H1 (cell line): ENCODE results near the gene SETD1B. TPM values are rescaled to one million over a fixed set of nuclear protein-coding genes. Genes with fewer than 3 reads are reported as not detected.

Experiments used
- CTCF ChIA-PET: fragments of 300-600 bp; sonication (Branson Sonifier 250); formaldehyde crosslinking; loops from one replicate; lab custom pipeline; 2021; ENCODE audit not compliant: partially characterized antibody; lab: Charles Lee
- POLR2A ChIA-PET: fragments of 300-600 bp; sonication (Branson Sonifier 250); formaldehyde crosslinking; loops from one replicate; lab custom pipeline; 2021; ENCODE audit warnings: inconsistent platforms; ENCODE audit not compliant: partially characterized antibody; lab: Charles Lee
- DNase-seq, 2 experiments: peaks; one replicate each; pipeline versions ENCODE4 v3.0.0 to v3.0.0-alpha.2; 2010 to 2022; ENCODE audit warnings: low spot score in 2 of 2, low read depth in 1 of 2, mixed read lengths in 1 of 2
- FAIRE-seq: peaks from 2 replicates; lab custom pipeline; 2011; peaks lifted over from hg19 to GRCh38; lab: Jason Lieb, UNC
- H2AFZ ChIP-seq: 2 replicates; pipeline ENCODE4 v1.8.1; 2012; ENCODE audit warnings: low read length, inconsistent platforms
- H2AK5ac ChIP-seq: 2 replicates; pipeline ENCODE4 v1.6.1; 2013; ENCODE audit warnings: low read depth, low read length
- H2BK120ac ChIP-seq: replicated peaks from 2 replicates; pipeline ENCODE3; 2013; ENCODE audit warnings: low read depth, low read length, inconsistent platforms
- H2BK12ac ChIP-seq: 2 replicates; pipeline ENCODE4 v1.6.1; 2013; ENCODE audit warnings: low read depth, low read length
- H2BK15ac ChIP-seq: 2 replicates; pipeline ENCODE4 v1.6.1; 2013; ENCODE audit warnings: low read length
- H2BK20ac ChIP-seq: 2 replicates; pipeline ENCODE4 v1.6.1; 2013; ENCODE audit warnings: low read length
- H2BK5ac ChIP-seq: 2 replicates; pipeline ENCODE4 v1.6.1; 2013; ENCODE audit warnings: low read depth, low read length
- H3K14ac ChIP-seq: 2 replicates; pipeline ENCODE4 v1.6.1; 2013; ENCODE audit warnings: inconsistent platforms; ENCODE audit not compliant: insufficient read length
- H3K18ac ChIP-seq: 2 replicates; pipeline ENCODE4 v1.6.1; 2013; ENCODE audit warnings: low read length; ENCODE audit errors: extremely low read depth
- H3K23ac ChIP-seq: 2 replicates; pipeline ENCODE4 v1.6.1; 2013; ENCODE audit warnings: inconsistent platforms; ENCODE audit not compliant: insufficient read length
- H3K23me2 ChIP-seq: 2 replicates; pipeline ENCODE4 v1.6.1; 2013; ENCODE audit warnings: low read depth, low read length
- H3K27ac ChIP-seq: 2 replicates; pipeline ENCODE4 v1.6.1; 2011; ENCODE audit warnings: low read depth, low read length, inconsistent platforms
- H3K27me3 ChIP-seq, 4 experiments: replicated peaks in 1 of 4; 1 replicate in 1 of 4; 2 replicates in 3 of 4; pipeline versions ENCODE4 v1.6.1 to v1.8.1; 2011 to 2013; ENCODE audit warnings: low read length in 3 of 4, mild to moderate bottlenecking in 3 of 4, inconsistent platforms in 2 of 4, mixed read lengths in 2 of 4, moderate library complexity in 1 of 4; ENCODE audit not compliant: control insufficient read depth in 3 of 4, insufficient read depth in 3 of 4; ENCODE audit errors: extremely low read depth in 1 of 4
- H3K36me3 ChIP-seq, 4 experiments: 2 replicates each; pipeline versions ENCODE4 v1.6.1 to v1.8.1; 2011 to 2013; ENCODE audit warnings: mild to moderate bottlenecking in 4 of 4, low read length in 3 of 4, moderate library complexity in 2 of 4, control low read depth in 1 of 4, inconsistent platforms in 1 of 4; ENCODE audit not compliant: insufficient read depth in 4 of 4, control insufficient read depth in 2 of 4
- H3K4ac ChIP-seq: replicated peaks from 2 replicates; pipeline ENCODE3; 2013; ENCODE audit warnings: low read length, low read depth, mixed read lengths, inconsistent platforms; ENCODE audit not compliant: insufficient read length
- H3K4me1 ChIP-seq, 4 experiments: replicated peaks in 1 of 4; 1 replicate in 1 of 4; 2 replicates in 3 of 4; pipeline versions ENCODE4 v1.6.1 to v1.8.1; 2011 to 2013; ENCODE audit warnings: low read length in 3 of 4, inconsistent platforms in 2 of 4, mixed read lengths in 1 of 4; ENCODE audit not compliant: insufficient read depth in 4 of 4, control insufficient read depth in 3 of 4
- H3K4me2 ChIP-seq, 2 experiments: 2 replicates each; pipeline versions ENCODE4 v1.6.1 to v1.8.1; 2011 to 2013; ENCODE audit warnings: low read depth in 2 of 2, low read length in 2 of 2, control low read depth in 1 of 2, inconsistent platforms in 1 of 2, mild to moderate bottlenecking in 1 of 2; ENCODE audit not compliant: insufficient read depth in 1 of 2
- H3K4me3 ChIP-seq, 4 experiments: fragments of 200-600, 300-600 bp in 1 of 4; sonication (generic), shearing (Covaris generic), sonication (Bioruptor Twin) in 1 of 4; 2 replicates each; pipeline versions ENCODE4 v1.5.1 to v1.8.1; 2011 to 2016; ENCODE audit warnings: low read length in 4 of 4, low read depth in 3 of 4, control low read depth in 2 of 4, inconsistent platforms in 2 of 4, mild to moderate bottlenecking in 2 of 4, mixed read lengths in 1 of 4, moderate library complexity in 1 of 4; ENCODE audit not compliant: insufficient read depth in 2 of 4; ENCODE audit errors: extremely low read depth in 1 of 4
- H3K56ac ChIP-seq: replicated peaks from 2 replicates; pipeline ENCODE3; 2013; ENCODE audit warnings: low read depth, mild to moderate bottlenecking, mixed read lengths, low read length, inconsistent platforms; ENCODE audit not compliant: insufficient read length
- H3K79me1 ChIP-seq: 2 replicates; pipeline ENCODE4 v1.6.1; 2013; ENCODE audit warnings: low read depth, low read length, control low read depth
- H3K79me2 ChIP-seq, 2 experiments: 2 replicates each; pipeline versions ENCODE4 v1.6.1 to v1.8.1; 2012 to 2013; ENCODE audit warnings: low read length in 2 of 2, mild to moderate bottlenecking in 2 of 2, inconsistent platforms in 1 of 2; ENCODE audit not compliant: insufficient read depth in 2 of 2, control insufficient read depth in 1 of 2
- H3K9ac ChIP-seq, 4 experiments: replicated peaks in 1 of 4; 1 replicate in 1 of 4; 2 replicates in 3 of 4; pipeline versions ENCODE4 v1.6.1 to v1.8.1; 2011 to 2013; ENCODE audit warnings: low read depth in 3 of 4, low read length in 3 of 4, control low read depth in 2 of 4, mild to moderate bottlenecking in 2 of 4, moderate library complexity in 2 of 4, inconsistent platforms in 1 of 4; ENCODE audit errors: extremely low read depth in 1 of 4
- H3K9me3 ChIP-seq, 2 experiments: 2 replicates each; pipeline versions ENCODE4 v1.6.1 to v1.8.1; 2012 to 2013; ENCODE audit warnings: mild to moderate bottlenecking in 2 of 2, moderate library complexity in 2 of 2, control low read depth in 1 of 2, inconsistent platforms in 1 of 2, low read depth in 1 of 2, low read length in 1 of 2, mixed read lengths in 1 of 2; ENCODE audit not compliant: insufficient read depth in 2 of 2
- H4K20me1 ChIP-seq, 2 experiments: replicated peaks in 1 of 2; 2 replicates each; pipeline versions ENCODE3 to v1.8.1; 2011 to 2013; ENCODE audit warnings: inconsistent platforms in 2 of 2, low read length in 2 of 2, mild to moderate bottlenecking in 1 of 2; ENCODE audit not compliant: insufficient read depth in 2 of 2, control insufficient read depth in 1 of 2
- H4K5ac ChIP-seq: 2 replicates; pipeline ENCODE4 v1.6.1; 2013; ENCODE audit warnings: low read length, low read depth, mixed read lengths, inconsistent platforms; ENCODE audit not compliant: insufficient read length
- H4K8ac ChIP-seq: 2 replicates; pipeline ENCODE4 v1.8.0; 2013; ENCODE audit warnings: mild to moderate bottlenecking, moderate library complexity, low read length, inconsistent platforms; ENCODE audit not compliant: insufficient read depth; ENCODE audit errors: extremely low read depth
- H4K91ac ChIP-seq: replicated peaks from 2 replicates; pipeline ENCODE3; 2013; ENCODE audit warnings: low read length, mixed read lengths, inconsistent platforms; ENCODE audit not compliant: insufficient read length
- BCL11A ChIP-seq, 2 experiments: IDR thresholded peaks; one replicate each; pipeline ENCODE4 v1.6.1; 2011; ENCODE audit warnings: low read depth in 2 of 2, low read length in 2 of 2, mild to moderate bottlenecking in 2 of 2
- CTCF ChIP-seq, 3 experiments: IDR thresholded peaks; 1 replicate in 2 of 3; 2 replicates in 1 of 3; pipeline versions ENCODE4 v1.5.1 to v1.6.1; 2011; ENCODE audit warnings: low read length in 3 of 3, mild to moderate bottlenecking in 3 of 3, inconsistent platforms in 2 of 3, low read depth in 1 of 3, moderate library complexity in 1 of 3; ENCODE audit not compliant: insufficient read depth in 1 of 3; ENCODE audit errors: control extremely low read depth in 1 of 3
- EGR1 ChIP-seq: IDR thresholded peaks from 2 replicates; pipeline ENCODE4 v1.6.1; 2011; ENCODE audit warnings: low read depth, low read length, borderline replicate concordance
- KDM4A ChIP-seq: IDR thresholded peaks from one replicate; pipeline ENCODE4 v1.7.1; 2012; ENCODE audit warnings: low read depth, mild to moderate bottlenecking, moderate library complexity, low read length, inconsistent platforms; ENCODE audit not compliant: severe bottlenecking
- POLR2A ChIP-seq, 2 experiments: IDR thresholded peaks; 1 replicate in 1 of 2; 2 replicates in 1 of 2; pipeline ENCODE4 v1.6.1; 2011; ENCODE audit warnings: low read depth in 2 of 2, low read length in 2 of 2, mild to moderate bottlenecking in 2 of 2; ENCODE audit errors: control extremely low read depth in 1 of 2
- SUZ12 ChIP-seq: fragments of 200-600 bp; sonication (generic); IDR thresholded peaks from 2 replicates; pipeline ENCODE4 v1.6.1; 2012; ENCODE audit warnings: mild to moderate bottlenecking, inconsistent platforms, low read length, moderate library complexity, mixed read lengths
- TAF1 ChIP-seq: IDR thresholded peaks from 2 replicates; pipeline ENCODE4 v1.6.1; 2011; ENCODE audit warnings: mild to moderate bottlenecking, low read depth, low read length
- ZNF274 ChIP-seq: IDR thresholded peaks from 2 replicates; pipeline ENCODE4 v1.7.0; 2012; ENCODE audit warnings: low read length, borderline replicate concordance; ENCODE audit errors: extremely low read depth
- WGBS, 2 experiments: shearing (Covaris generic) in 1 of 2; methylation state at CpG; one replicate each; pipeline versions ENCODE4 v1.1.6 to v1.1.7; 2013 to 2015; ENCODE audit warnings: low lambda C conversion rate in 2 of 2, mixed read lengths in 2 of 2, inconsistent platforms in 1 of 2, low coverage in 1 of 2, missing lambda C conversion rate in 1 of 2; ENCODE audit not compliant: insufficient replicate concordance in 2 of 2, insufficient coverage in 1 of 2, insufficient read length in 1 of 2; ENCODE audit errors: extremely low coverage in 1 of 2, missing lambda C conversion rate in 1 of 2; 5-methylcytosine and 5-hydroxymethylcytosine counted together
- polyA plus RNA-seq, 7 experiments: library from polyadenylated mRNA; depleted of rRNA in 3 of 7; stranded (reverse) in 5 of 7; unstranded in 2 of 7; fragments of >200 nt in 5 of 7; fragments of 200-250 nt in 2 of 7; gene quantifications; 1 replicate in 5 of 7; 2 replicates in 1 of 7; 4 replicates in 1 of 7; pipeline versions ENCODE4 v1.2.1 to v1.2.3, GENCODE V29; 2011 to 2013; ENCODE audit warnings: missing spikeins in 2 of 7, mixed read lengths in 2 of 7
- total RNA-seq: library from RNA; stranded (reverse); fragmentation: NEBNext Ultra II Directional; extraction: Animal tissue kit (Norgen Biotek cat#: 25700); gene quantifications from 2 replicates; pipeline ENCODE4 v1.2.1, GENCODE V29; 2021

SETD1B gene
- total and polyA plus RNA-seq, 2 of the 8 experiments (the other 6 are each of a cell fraction or from before 2014, with no cell fraction given), result 1.3 to 17.7 TPM

DNA sequence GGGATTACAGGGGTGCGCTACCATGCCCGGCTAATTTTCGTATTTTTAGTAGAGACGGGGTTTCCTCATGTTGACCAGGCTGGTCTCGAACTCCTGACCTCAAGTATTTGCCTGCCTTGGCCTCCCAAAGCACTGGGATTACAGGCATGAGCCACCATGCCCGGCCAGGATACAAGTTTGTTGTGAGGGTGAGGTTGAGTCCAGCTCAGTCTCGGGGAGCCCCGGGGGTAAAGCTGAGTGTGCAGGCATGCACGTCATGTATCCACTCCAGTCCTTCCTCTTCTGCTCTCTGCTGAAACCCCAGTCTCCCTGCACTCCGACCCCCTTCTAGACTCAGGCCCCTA lies 54.5 kb downstream of the SETD1B start:
- no peak overlapping the region for H2AFZ ChIP-seq

More for the DNA sequence above, 54.5 kb downstream of the SETD1B start:
- no peaks in the 10 kb centered on the region for H3K23me2 ChIP-seq
- no peak overlapping the region for H2BK20ac ChIP-seq
- H3K9ac ChIP-seq, result no peak overlapping the region
- H3K4me2 ChIP-seq, result no peak overlapping the region
- 91% methylated on average over 10 of the region's 10 CpGs; no CpG with 5 or more reads in 1 of the 2 experiments for WGBS, 2 experiments
- H3K27ac ChIP-seq, result no peak overlapping the region
- no peak overlapping the region for H4K8ac ChIP-seq
- no peak overlapping the region for H3K4ac ChIP-seq
- ChIA-PET CTCF (interaction anchor here (1.1 to 4.1 kb wide), 8 partner anchors 13 to 63 kb away, joined by 3 to 20 read pairs (median 4); partner anchors contain the start of genes CFAP251 and PSMD9), POLR2A (interaction anchor here (0.7 to 1.1 kb wide), 3 partner anchors 20 to 182 kb away, joined by 3 read pairs; no protein-coding TSS in a partner anchor)
- H4K91ac ChIP-seq, result no peak overlapping the region
- no peaks in the 10 kb centered on the region for H4K20me1 ChIP-seq
- no peak overlapping the region for H3K14ac ChIP-seq
- H3K27me3 ChIP-seq, result no peaks in the 10 kb centered on the region; a peak in 1 of 7 replicates
- no peaks in the 10 kb centered on the region for H3K36me3 ChIP-seq
- H3K18ac ChIP-seq, result peak overlapping the region; percentile 54; the same call in 1 of the 2 replicates
- H3K56ac ChIP-seq, result no peak overlapping the region
- no peak for TF ChIP-seq KDM4A
- TF ChIP-seq SUZ12, result no peak
- TF ChIP-seq CTCF (IDR thresholded peaks at IDR 0.05; ENCODE audit: control extremely low read depth in 1 of 3, insufficient read depth in 1 of 3, low read depth in 1 of 3, low read length in 3 of 3), result no peak
- TF ChIP-seq BCL11A (IDR thresholded peaks at IDR 0.05; ENCODE audit: low read depth in 2 of 2, low read length in 2 of 2), result no peak
- TF ChIP-seq TAF1, result no peak
- TF ChIP-seq POLR2A (IDR thresholded peaks at IDR 0.05; ENCODE audit: control extremely low read depth in 1 of 2, low read depth in 2 of 2, low read length in 2 of 2), result no peak
- TF ChIP-seq EGR1, result no peak
- TF ChIP-seq ZNF274, result no peak
- H4K5ac ChIP-seq, result no peak overlapping the region
- DNase-seq (no peak), FAIRE-seq (no peak)
- H3K79me2 ChIP-seq, result no peaks in the 10 kb centered on the region
- no peak overlapping the region for H3K23ac ChIP-seq
- no peak overlapping the region for H2AK5ac ChIP-seq
- no peaks in the 10 kb centered on the region for H3K79me1 ChIP-seq
- peaks cover 0 to 17% (median 11%) of the 10 kb centered on the region in 4 experiments; a peak in 5 of 7 replicates for H3K4me1 ChIP-seq
- H2BK12ac ChIP-seq, result peak overlapping the region; percentile 51; the same call in 1 of the 2 replicates
- H2BK120ac ChIP-seq, result no peak overlapping the region
- H2BK15ac ChIP-seq, result 0 out of 2 replicates have a peak overlapping the region, but pooled peaks have one; percentile 19
- H3K9me3 ChIP-seq, result no peaks in the 10 kb centered on the region
- 0 out of 2 replicates have a peak overlapping the region, but pooled peaks have one; percentile 6 for H2BK5ac ChIP-seq
- H3K4me3 ChIP-seq, result no peak overlapping the region
